ENCODE results near the gene NUP155. TPM values are rescaled to one million over a fixed set of nuclear protein-coding genes. Genes with fewer than 3 reads are reported as not detected.
"Not testable (repeated sequence)": the region's sequence is repeated elsewhere in the genome, so short reads cannot be mapped to it uniquely, and the experiment has no call there.

The NUP155 gene
- total RNA-seq, 1 experiment from 2014 or later: 63.9 TPM

- H3K27ac Mint-ChIP-seq (ENCODE audit: unreplicated experiment): no peak overlapping the region
- intact Hi-C loops (cut with micrococcal nuclease; ENCODE audit: unreplicated experiment): no loop called here
- no TSS peak for BruUV-seq (replicated peaks)
- Histone ChIP-seq H3K27me3 (replicated peaks; ENCODE audit: control insufficient read depth, insufficient read depth, low read length) (no peaks in the 10 kb centered on the region), H3K4me1 (no peaks in the 10 kb centered on the region), H3K4me3 (ENCODE audit: low read depth, low read length) (no peak overlapping the region), H3K9me3 (no peaks in the 10 kb centered on the region), H3K36me3 (ENCODE audit: control insufficient read depth, insufficient read depth, low read length) (peaks cover 1% of the 10 kb centered on the region)
- no peaks in the 10 kb centered on the region for H3K9me3 Mint-ChIP-seq (ENCODE audit: unreplicated experiment)
- no peak for DNase-seq
- CTCF ChIA-PET: no interaction called here
- no peak overlapping the region for H3K4me3 Mint-ChIP-seq (ENCODE audit: unreplicated experiment)
- no peak for TF ChIP-seq CTCF (IDR thresholded peaks at IDR 0.05; ENCODE audit: insufficient read depth in 1 of 2, low read depth in 1 of 2, low read length in 1 of 2, severe bottlenecking in 1 of 2, unreplicated experiment in 1 of 2)
- no peaks in the 10 kb centered on the region for H3K4me1 Mint-ChIP-seq (ENCODE audit: low read depth, unreplicated experiment)
- H3K27me3 Mint-ChIP-seq (ENCODE audit: insufficient read depth, unreplicated experiment): no peaks in the 10 kb centered on the region
- POLR2A ChIA-PET: no interaction called here
- peaks cover 86% of the 10 kb centered on the region for H3K36me3 Mint-ChIP-seq (ENCODE audit: insufficient read depth, unreplicated experiment)
Observed at GRCh38 chr5:37304888-37305287, 66.0 kb downstream of the NUP155 start.

GRCh38 chr5:37296313-37296712 lies 74.6 kb downstream of the NUP155 start:
- POLR2A ChIA-PET; H3K9me3 Mint-ChIP-seq (ENCODE audit: unreplicated experiment); CTCF ChIA-PET; H3K4me1 ChIP-seq; H3K4me3 Mint-ChIP-seq (ENCODE audit: unreplicated experiment); H3K27me3 ChIP-seq (replicated peaks; ENCODE audit: control insufficient read depth, insufficient read depth, low read length); H3K4me1 Mint-ChIP-seq (ENCODE audit: low read depth, unreplicated experiment); intact Hi-C loops (cut with micrococcal nuclease; ENCODE audit: unreplicated experiment); H3K27ac Mint-ChIP-seq (ENCODE audit: unreplicated experiment); BruUV-seq (replicated peaks); DNase-seq; H3K27me3 Mint-ChIP-seq (ENCODE audit: insufficient read depth, unreplicated experiment); H3K36me3 ChIP-seq (ENCODE audit: control insufficient read depth, insufficient read depth, low read length); H3K9me3 ChIP-seq; H3K4me3 ChIP-seq (ENCODE audit: low read depth, low read length): not testable (repeated sequence)
- peaks cover 69% of the 10 kb centered on the region for H3K36me3 Mint-ChIP-seq (ENCODE audit: insufficient read depth, unreplicated experiment)

- Histone ChIP-seq H3K36me3 (ENCODE audit: control insufficient read depth, insufficient read depth, low read length) (no peaks in the 10 kb centered on the region), H3K27me3 (replicated peaks; ENCODE audit: control insufficient read depth, insufficient read depth, low read length) (no peaks in the 10 kb centered on the region), H3K9me3 (peaks cover 50% of the 10 kb centered on the region), H3K4me3 (ENCODE audit: low read depth, low read length) (no peak overlapping the region), H3K4me1 (no peaks in the 10 kb centered on the region)
- H3K4me1 Mint-ChIP-seq (ENCODE audit: low read depth, unreplicated experiment): no peaks in the 10 kb centered on the region
- CTCF ChIA-PET: no interaction called here
- DNase-seq: peak in 1 of 2 experiments; percentile 21
- H3K4me3 Mint-ChIP-seq (ENCODE audit: unreplicated experiment): no peak overlapping the region
- POLR2A ChIA-PET: no interaction called here
- TF ChIP-seq CTCF (IDR thresholded peaks at IDR 0.05; ENCODE audit: insufficient read depth in 1 of 2, low read depth in 1 of 2, low read length in 1 of 2, severe bottlenecking in 1 of 2, unreplicated experiment in 1 of 2): no peak
- H3K27me3 Mint-ChIP-seq (ENCODE audit: insufficient read depth, unreplicated experiment): no peaks in the 10 kb centered on the region
- peaks cover 15% of the 10 kb centered on the region for H3K36me3 Mint-ChIP-seq (ENCODE audit: insufficient read depth, unreplicated experiment)
- peaks cover 36% of the 10 kb centered on the region for H3K9me3 Mint-ChIP-seq (ENCODE audit: unreplicated experiment)
- H3K27ac Mint-ChIP-seq (ENCODE audit: unreplicated experiment): no peak overlapping the region
- no TSS peak for BruUV-seq (replicated peaks)
- intact Hi-C loops (cut with micrococcal nuclease; ENCODE audit: unreplicated experiment): no loop called here
Observed at GRCh38 chr5:37283214-37283820, 87.6 kb downstream of the NUP155 start.
